ENCODE results near the gene VAPB. TPM values are rescaled to one million over a fixed set of nuclear protein-coding genes. Genes with fewer than 3 reads are reported as not detected.

The VAPB gene
- total RNA-seq, 1 experiment from 2014 or later = 51.1 TPM

DNA sequence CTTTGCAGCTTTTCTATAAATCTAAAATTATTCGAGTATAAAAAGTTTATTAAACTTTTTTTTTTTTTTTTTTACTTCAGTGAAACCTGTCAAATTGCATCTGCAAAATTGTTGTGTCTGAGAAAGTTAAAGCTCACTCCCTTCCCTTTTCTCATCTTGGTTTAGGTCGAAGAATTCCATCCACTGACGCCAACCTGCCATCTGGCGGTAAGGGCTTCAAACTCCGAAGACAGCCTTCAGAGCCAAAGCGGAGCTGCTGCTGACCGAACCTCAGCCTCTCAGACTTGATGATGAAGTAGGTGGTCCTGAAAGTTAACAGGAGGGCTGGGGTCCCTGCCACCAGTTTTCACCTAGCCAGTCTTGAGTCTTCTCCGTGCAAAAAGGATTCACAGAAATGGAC, 29.6 kb upstream of the VAPB start:
- intact Hi-C loops (cut with micrococcal nuclease) = no loop called here
- Histone ChIP-seq H2AFZ (ENCODE audit: low read depth, low read length, poor library complexity, severe bottlenecking) (no peak overlapping the region), H3K36me3 (ENCODE audit: control insufficient read depth in 1 of 2, insufficient read depth in 2 of 2, low read length in 2 of 2) (peaks cover 0 to 6% of the 10 kb centered on the region in 2 experiments; a peak in 1 of 4 replicates), H3K4me3 (replicated peaks in 1 of 2; ENCODE audit: low read depth in 1 of 2, low read length in 2 of 2) (no peak overlapping the region), H3K27me3 (ENCODE audit: insufficient read depth, low read length) (no peaks in the 10 kb centered on the region), H3K79me2 (ENCODE audit: insufficient read depth, low read length) (no peaks in the 10 kb centered on the region), H3K27ac (ENCODE audit: low read depth, low read length) (no peak overlapping the region), H3K4me1 (ENCODE audit: control insufficient read depth in 1 of 2, insufficient read depth in 2 of 2, low read length in 2 of 2) (no peaks in the 10 kb centered on the region; a peak in 1 of 4 replicates), H4K20me1 (ENCODE audit: insufficient read depth) (no peaks in the 10 kb centered on the region), H3K9ac (ENCODE audit: low read length) (no peak overlapping the region), H3K9me2 (ENCODE audit: insufficient read depth) (no peaks in the 10 kb centered on the region), H3K9me3 (ENCODE audit: control insufficient read depth in 1 of 2, insufficient read depth in 1 of 2, low read depth in 1 of 2, low read length in 2 of 2) (no peaks in the 10 kb centered on the region), H3K4me2 (ENCODE audit: low read length) (no peak overlapping the region)
- POLR2A ChIA-PET = no interaction called here
- BruUV-seq (replicated peaks) = no TSS peak
- CTCF ChIA-PET = no interaction called here
- RAD21 ChIA-PET (ENCODE audit: low non-redundant PET in 1 of 2, low total read pairs in 2 of 2, uncharacterized antibody in 2 of 2, unreplicated experiment in 2 of 2) = no interaction called here
- DNase-seq (ENCODE audit: low read depth, low spot score) (no peak), ATAC-seq (no peak)
- TF ChIP-seq, protein P1, sequence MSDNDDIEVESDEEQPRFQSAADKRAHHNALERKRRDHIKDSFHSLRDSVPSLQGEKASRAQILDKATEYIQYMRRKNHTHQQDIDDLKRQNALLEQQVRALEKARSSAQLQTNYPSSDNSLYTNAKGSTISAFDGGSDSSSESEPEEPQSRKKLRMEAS (IDR thresholded peaks at IDR 0.05) = no peak
- TF ChIP-seq EZH2 (IDR thresholded peaks at IDR 0.05) (no peak), ZNF274 (IDR thresholded peaks at IDR 0.05; ENCODE audit: low read depth, low read length) (no peak)

DNA sequence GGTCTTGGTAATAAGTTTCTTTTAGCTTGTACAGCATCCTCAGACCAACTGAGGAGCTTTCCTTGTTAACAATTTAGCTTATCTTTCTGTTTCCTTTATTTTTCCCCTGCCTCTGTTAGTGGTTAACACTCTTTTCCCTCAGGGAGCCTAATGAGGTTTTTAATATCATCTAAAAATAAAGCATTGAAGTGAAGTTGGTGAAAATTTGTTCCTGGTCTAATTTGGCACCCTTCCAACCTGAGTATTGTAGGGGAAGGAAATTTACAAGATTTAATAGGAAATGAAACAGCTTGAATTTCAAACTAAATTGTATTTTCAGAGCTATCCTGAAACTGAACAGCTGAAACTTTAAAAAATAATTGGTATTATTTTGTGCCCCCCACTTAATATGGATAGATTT, 28.1 kb upstream of the VAPB start:
- Histone ChIP-seq H3K27ac (ENCODE audit: low read depth, low read length) (no peak overlapping the region), H3K27me3 (ENCODE audit: insufficient read depth, low read length) (no peaks in the 10 kb centered on the region), H3K9ac (ENCODE audit: low read length) (no peak overlapping the region), H3K9me2 (ENCODE audit: insufficient read depth) (no peaks in the 10 kb centered on the region), H3K36me3 (ENCODE audit: control insufficient read depth in 1 of 2, insufficient read depth in 2 of 2, low read length in 2 of 2) (no peaks in the 10 kb centered on the region), H4K20me1 (ENCODE audit: insufficient read depth) (no peaks in the 10 kb centered on the region), H3K79me2 (ENCODE audit: insufficient read depth, low read length) (no peaks in the 10 kb centered on the region), H3K9me3 (ENCODE audit: control insufficient read depth in 1 of 2, insufficient read depth in 1 of 2, low read depth in 1 of 2, low read length in 2 of 2) (no peaks in the 10 kb centered on the region), H2AFZ (ENCODE audit: low read depth, low read length, poor library complexity, severe bottlenecking) (no peak overlapping the region), H3K4me2 (ENCODE audit: low read length) (no peak overlapping the region), H3K4me3 (replicated peaks in 1 of 2; ENCODE audit: low read depth in 1 of 2, low read length in 2 of 2) (no peak overlapping the region), H3K4me1 (ENCODE audit: control insufficient read depth in 1 of 2, insufficient read depth in 2 of 2, low read length in 2 of 2) (no peaks in the 10 kb centered on the region; a peak in 1 of 4 replicates)
- POLR2A ChIA-PET = no interaction called here
- CTCF ChIA-PET = no interaction called here
- ATAC-seq = no peak
- DNase-seq (ENCODE audit: low read depth, low spot score) = no peak
- TF ChIP-seq, protein P1 (IDR thresholded peaks at IDR 0.05) = no peak
- TF ChIP-seq JUND (IDR thresholded peaks at IDR 0.05) (no peak), YY1 (IDR thresholded peaks at IDR 0.05; ENCODE audit: extremely low read depth, insufficient replicate concordance, low read depth, low read length) (no peak), ELF1 (IDR thresholded peaks at IDR 0.05; ENCODE audit: borderline replicate concordance, low read depth) (no peak), RAD21 (IDR thresholded peaks at IDR 0.05; ENCODE audit: low read depth) (no peak), POLR2A (IDR thresholded peaks at IDR 0.05; ENCODE audit: borderline replicate concordance, extremely low read depth, insufficient read depth, insufficient read length) (no peak), SIN3A (IDR thresholded peaks at IDR 0.05; ENCODE audit: low read depth) (no peak), EZH2phosphoT487 (IDR thresholded peaks at IDR 0.05; ENCODE audit: borderline replicate concordance) (no peak)
- TF ChIP-seq, protein P2, sequence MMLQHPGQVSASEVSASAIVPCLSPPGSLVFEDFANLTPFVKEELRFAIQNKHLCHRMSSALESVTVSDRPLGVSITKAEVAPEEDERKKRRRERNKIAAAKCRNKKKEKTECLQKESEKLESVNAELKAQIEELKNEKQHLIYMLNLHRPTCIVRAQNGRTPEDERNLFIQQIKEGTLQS (IDR thresholded peaks at IDR 0.05) = no peak
- intact Hi-C loops (cut with micrococcal nuclease) = no loop called here
- no TSS peak for BruUV-seq (replicated peaks)
- RAD21 ChIA-PET (ENCODE audit: low non-redundant PET in 1 of 2, low total read pairs in 2 of 2, uncharacterized antibody in 2 of 2, unreplicated experiment in 2 of 2) = no interaction called here
